ENCODE measurements around the gene IFI6.

The IFI6 gene

GRCh38 chr1:27676410-27676809 is 4.4 kb upstream of the IFI6 start:
- no peak for DNase-seq (ENCODE audit: low read depth in 1 of 2, low spot score in 1 of 2)

GRCh38 chr1:27672750-27673112 is 739 bp upstream of the IFI6 start:
- no peak for DNase-seq (ENCODE audit: low read depth in 1 of 2, low spot score in 1 of 2)

GRCh38 chr1:27669876-27670275 is 2.1 kb downstream of the IFI6 start:
- DNase-seq (ENCODE audit: low read depth in 1 of 2, low spot score in 1 of 2): no peak

- DNase-seq (ENCODE audit: low read depth in 1 of 2, low spot score in 1 of 2): peak; percentile 78 to 85
Observed at GRCh38 chr1:27668808-27669723, 2.9 kb downstream of the IFI6 start.

- DNase-seq (ENCODE audit: low read depth in 1 of 2, low spot score in 1 of 2): no peak
Observed at GRCh38 chr1:27668121-27668807, 3.7 kb downstream of the IFI6 start.

GRCh38 chr1:27666791-27667254 is 5.2 kb downstream of the IFI6 start:
- DNase-seq (ENCODE audit: low read depth in 1 of 2, low spot score in 1 of 2): no peak

GRCh38 chr1:27666294-27666693 is 5.7 kb downstream of the IFI6 start:
- no peak for DNase-seq (ENCODE audit: low read depth in 1 of 2, low spot score in 1 of 2)

- no peak for DNase-seq (ENCODE audit: low read depth in 1 of 2, low spot score in 1 of 2)
Observed at GRCh38 chr1:27665016-27665651, 6.9 kb downstream of the IFI6 start.

GRCh38 chr1:27664291-27664690 is 7.7 kb downstream of the IFI6 start:
- no peak for DNase-seq (ENCODE audit: low read depth in 1 of 2, low spot score in 1 of 2)

- DNase-seq (ENCODE audit: low read depth in 1 of 2, low spot score in 1 of 2): peak; percentile 91 to 94
Observed at GRCh38 chr1:27662707-27663393, 9.1 kb downstream of the IFI6 start.

GRCh38 chr1:27662261-27662660 is 9.7 kb downstream of the IFI6 start:
- DNase-seq (ENCODE audit: low read depth in 1 of 2, low spot score in 1 of 2): no peak

GRCh38 chr1:27661412-27662075 is 10.4 kb downstream of the IFI6 start:
- no peak for DNase-seq (ENCODE audit: low read depth in 1 of 2, low spot score in 1 of 2)

- no peak for DNase-seq (ENCODE audit: low read depth in 1 of 2, low spot score in 1 of 2)
Observed at GRCh38 chr1:27660300-27660835, 11.6 kb downstream of the IFI6 start.

- DNase-seq (ENCODE audit: low read depth in 1 of 2, low spot score in 1 of 2): peak; percentile 58 to 76
Observed at GRCh38 chr1:27659497-27660299, 12.3 kb downstream of the IFI6 start.

- DNase-seq (ENCODE audit: low read depth in 1 of 2, low spot score in 1 of 2): peak in 1 of 2 donors; percentile 12
Observed at GRCh38 chr1:27658951-27659496, 13.0 kb downstream of the IFI6 start.

GRCh38 chr1:27656157-27656893 is 15.7 kb downstream of the IFI6 start:
- no peak for DNase-seq (ENCODE audit: low read depth in 1 of 2, low spot score in 1 of 2)

GRCh38 chr1:27655151-27655937 is 16.6 kb downstream of the IFI6 start:
- no peak for DNase-seq (ENCODE audit: low read depth in 1 of 2, low spot score in 1 of 2)

Data from activated CD4-positive, alpha-beta T cell treated with anti-CD3 and anti-CD28 coated beads, Interleukin-2, amount 50 U/mL, for 24 hours (primary cell).